ENCODE measurements around the gene CD40.

DNA sequence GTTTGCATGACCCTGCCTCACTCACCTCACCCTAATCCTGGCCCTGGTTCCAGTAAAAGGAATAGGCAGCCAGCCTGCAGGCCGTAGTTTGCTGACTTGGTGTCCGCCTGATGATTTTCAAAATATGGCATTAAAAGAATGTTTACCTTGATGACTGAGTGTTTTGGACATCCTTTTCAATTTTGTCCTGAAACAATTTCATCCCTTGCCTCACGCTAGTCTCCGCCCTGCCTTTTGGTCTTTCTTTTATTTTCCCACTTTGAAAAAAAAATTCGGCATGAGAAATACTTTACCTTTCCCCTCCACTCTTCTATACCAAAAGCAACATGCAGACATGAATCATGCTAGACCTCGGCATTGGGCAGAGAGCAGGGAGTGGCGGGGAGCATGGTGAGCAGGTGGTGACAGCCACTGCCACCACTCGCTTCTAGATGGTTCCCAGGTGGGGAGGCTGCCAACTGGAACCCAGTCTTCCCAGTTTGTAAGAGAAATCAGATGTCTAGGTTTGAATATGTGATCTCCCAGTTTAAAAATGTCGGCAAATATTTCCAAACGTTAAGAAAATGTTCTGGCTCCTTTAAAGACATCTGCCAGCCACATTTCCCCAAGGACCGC, 9.4 kb downstream of the CD40 start:
- no peak for TF ChIP-seq HOXB13 (CRISPR knock-in tag; IDR thresholded peaks at IDR 0.05; ENCODE audit: low read depth)
- TF ChIP-seq RCOR1 (IDR thresholded peaks at IDR 0.05; ENCODE audit: low read depth, low read length) = no peak

Measured in A549 (cell line).